Coronary artery (tissue), 2 donors: ENCODE measurements around the gene RNF182.

Experiments used
- DNase-seq: peaks from one replicate; pipeline ENCODE4 v3.0.0-alpha.2; 2017; ENCODE audit warnings: low spot score
- H3K27ac ChIP-seq, 2 donors: fragments of 200-600 bp; sonication (generic); one replicate each; pipeline ENCODE4 v1.5.1; 2016 to 2019
- H3K4me3 ChIP-seq: fragments of 200-600 bp; sonication (generic); 2 replicates; pipeline ENCODE4 v1.5.1; 2016; ENCODE audit warnings: mild to moderate bottlenecking, moderate library complexity
- CTCF ChIP-seq: fragments of 200-600 bp; sonication (generic); IDR thresholded peaks from one replicate; pipeline ENCODE4 v1.5.1; 2019; ENCODE audit warnings: antibody characterized with exemption

The RNF182 gene

GRCh38 chr6:13910443-13910842, 14.3 kb upstream of the RNF182 start:
- no peak for TF ChIP-seq CTCF
- no peak overlapping the region for H3K4me3 ChIP-seq
- no peak overlapping the region for H3K27ac ChIP-seq
- DNase-seq, result no peak

- no peak for DNase-seq
- no peak overlapping the region for H3K4me3 ChIP-seq
- H3K27ac ChIP-seq, result no peak overlapping the region
- TF ChIP-seq CTCF, result no peak
Measured at GRCh38 chr6:13911337-13911736, 13.4 kb upstream of the RNF182 start.

- no peak overlapping the region for H3K27ac ChIP-seq
- no peak for DNase-seq
Measured at GRCh38 chr6:13913226-13914001, 11.3 kb upstream of the RNF182 start.

GRCh38 chr6:13914351-13914750, 10.4 kb upstream of the RNF182 start:
- no peak overlapping the region for H3K27ac ChIP-seq
- no peak for DNase-seq
- TF ChIP-seq CTCF, result no peak
- H3K4me3 ChIP-seq, result no peak overlapping the region

More at GRCh38 chr6:13913226-13914001, 11.3 kb upstream of the RNF182 start:
- no peak overlapping the region for H3K4me3 ChIP-seq
- TF ChIP-seq CTCF, result no peak

- no peak for TF ChIP-seq CTCF
Measured at GRCh38 chr6:13915561-13916229, 9.1 kb upstream of the RNF182 start.

GRCh38 chr6:13916230-13916944, 8.4 kb upstream of the RNF182 start:
- no peak for TF ChIP-seq CTCF
- no peak for DNase-seq
- Histone ChIP-seq H3K4me3 (no peak overlapping the region), H3K27ac (no peak overlapping the region)

More at GRCh38 chr6:13915561-13916229, 9.1 kb upstream of the RNF182 start:
- H3K4me3 ChIP-seq, result no peak overlapping the region
- DNase-seq, result no peak
- no peak overlapping the region for H3K27ac ChIP-seq
